Loucy (cell line): ENCODE results near the gene KCNMA1.

ENCODE experiments used
- EZH2phosphoT487 ChIP-seq: fragments of 200-600 bp; IDR thresholded peaks from 2 replicates; pipeline ENCODE4 v1.6.1; 2018; ENCODE audit warnings: antibody characterized with exemption, mild to moderate bottlenecking, moderate library complexity, borderline replicate concordance
- TF ChIP-seq, protein P1 (sequence below): fragments of 200-600 bp; sonication (generic); conservative IDR thresholded peaks from 2 replicates; pipeline ENCODE4 v1.5.1; 2014; ENCODE audit warnings: mild to moderate bottlenecking, antibody characterized with exemption, low read length

DNA sequence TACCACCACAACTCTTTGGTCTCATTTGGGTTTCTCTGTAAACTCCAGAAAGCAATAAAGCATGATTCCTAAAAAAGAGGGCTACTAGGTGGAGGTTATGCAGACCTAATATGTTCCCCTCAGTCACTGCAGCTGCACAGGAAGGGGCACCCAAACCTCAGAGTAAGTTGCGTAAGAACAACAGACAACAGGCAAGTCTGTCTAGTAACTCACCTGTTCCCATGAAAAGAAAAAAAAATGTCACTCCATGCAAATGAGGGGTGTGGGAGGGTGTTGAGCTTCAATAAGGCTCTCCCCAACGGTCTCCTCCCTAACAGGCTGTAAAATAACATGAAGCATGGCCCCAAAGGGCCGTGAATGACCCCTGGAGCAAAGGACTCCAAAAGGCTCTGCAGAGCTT lies 461.4 kb downstream of the KCNMA1 start:
- TF ChIP-seq, protein P1, sequence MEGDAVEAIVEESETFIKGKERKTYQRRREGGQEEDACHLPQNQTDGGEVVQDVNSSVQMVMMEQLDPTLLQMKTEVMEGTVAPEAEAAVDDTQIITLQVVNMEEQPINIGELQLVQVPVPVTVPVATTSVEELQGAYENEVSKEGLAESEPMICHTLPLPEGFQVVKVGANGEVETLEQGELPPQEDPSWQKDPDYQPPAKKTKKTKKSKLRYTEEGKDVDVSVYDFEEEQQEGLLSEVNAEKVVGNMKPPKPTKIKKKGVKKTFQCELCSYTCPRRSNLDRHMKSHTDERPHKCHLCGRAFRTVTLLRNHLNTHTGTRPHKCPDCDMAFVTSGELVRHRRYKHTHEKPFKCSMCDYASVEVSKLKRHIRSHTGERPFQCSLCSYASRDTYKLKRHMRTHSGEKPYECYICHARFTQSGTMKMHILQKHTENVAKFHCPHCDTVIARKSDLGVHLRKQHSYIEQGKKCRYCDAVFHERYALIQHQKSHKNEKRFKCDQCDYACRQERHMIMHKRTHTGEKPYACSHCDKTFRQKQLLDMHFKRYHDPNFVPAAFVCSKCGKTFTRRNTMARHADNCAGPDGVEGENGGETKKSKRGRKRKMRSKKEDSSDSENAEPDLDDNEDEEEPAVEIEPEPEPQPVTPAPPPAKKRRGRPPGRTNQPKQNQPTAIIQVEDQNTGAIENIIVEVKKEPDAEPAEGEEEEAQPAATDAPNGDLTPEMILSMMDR = no peak
- TF ChIP-seq EZH2phosphoT487 = no peak
